Large intestine (tissue), 3 donors: Measurements from ENCODE around the gene RBSN. TPM values are rescaled to one million over a fixed set of nuclear protein-coding genes. Genes with fewer than 3 reads are reported as not detected.

Source experiments
- DNase-seq, 2 donors: peaks; one replicate each; pipeline versions ENCODE4 v3.0.0 to v3.0.0-alpha.2; 2013
- H3K27ac ChIP-seq: one replicate; pipeline ENCODE4 v1.5.1; 2013; ENCODE audit warnings: low read length
- H3K27me3 ChIP-seq: 2 replicates; pipeline ENCODE4 v1.6.1; 2013; ENCODE audit warnings: low read length; ENCODE audit not compliant: control insufficient read depth, insufficient read depth
- H3K36me3 ChIP-seq: 2 replicates; pipeline ENCODE4 v1.6.1; 2013; ENCODE audit warnings: low read length; ENCODE audit not compliant: control insufficient read depth, insufficient read depth
- H3K4me1 ChIP-seq: one replicate; pipeline ENCODE4 v1.6.1; 2013; ENCODE audit warnings: low read length; ENCODE audit not compliant: control insufficient read depth, insufficient read depth
- H3K4me3 ChIP-seq: one replicate; pipeline ENCODE4 v1.5.1; 2013; ENCODE audit warnings: low read length
- H3K9me3 ChIP-seq: one replicate; pipeline ENCODE4 v1.6.1; 2013; ENCODE audit warnings: mild to moderate bottlenecking, low read depth, low read length, moderate library complexity; ENCODE audit not compliant: control insufficient read depth
- WGBS: methylation state at CpG from one replicate; pipeline ENCODE4 v1.1.5; 2013; ENCODE audit warnings: low lambda C conversion rate; ENCODE audit not compliant: insufficient coverage; 5-methylcytosine and 5-hydroxymethylcytosine counted together
- polyA plus RNA-seq: library from polyadenylated mRNA; unstranded; fragments of 120-200 nt; gene quantifications from one replicate; pipeline ENCODE4 v1.2.1, GENCODE V29; 2013

RBSN gene
- polyA plus RNA-seq, 1 donor: 19.1 TPM

- Histone ChIP-seq H3K27me3 (no peaks in the 10 kb centered on the region), H3K9me3 (no peaks in the 10 kb centered on the region), H3K4me3 (no peak overlapping the region), H3K4me1 (no peaks in the 10 kb centered on the region), H3K27ac (no peak overlapping the region), H3K36me3 (peaks cover 85% of the 10 kb centered on the region)
- no peak for DNase-seq
- no CpG with 5 or more reads among the region's 13 CpGs for WGBS
Measured at GRCh38 chr3:15081960-15082664, 16.8 kb downstream of the RBSN start.

- WGBS: no CpG with 5 or more reads among the region's 3 CpGs
- Histone ChIP-seq H3K4me3 (no peak overlapping the region), H3K9me3 (no peaks in the 10 kb centered on the region), H3K4me1 (no peaks in the 10 kb centered on the region), H3K36me3 (peaks cover 91% of the 10 kb centered on the region), H3K27ac (no peak overlapping the region), H3K27me3 (no peaks in the 10 kb centered on the region)
- DNase-seq: no peak
Measured at GRCh38 chr3:15079091-15079490, 19.9 kb downstream of the RBSN start.

GRCh38 chr3:15074500-15074899, 24.4 kb downstream of the RBSN start:
- Histone ChIP-seq H3K4me3 (no peak overlapping the region), H3K9me3 (no peaks in the 10 kb centered on the region), H3K27me3 (no peaks in the 10 kb centered on the region), H3K27ac (no peak overlapping the region), H3K4me1 (no peaks in the 10 kb centered on the region), H3K36me3 (peaks cover 80% of the 10 kb centered on the region)
- 100% methylated on average over 1 of the region's 19 CpGs for WGBS
- DNase-seq: no peak

- no peaks in the 10 kb centered on the region for H3K27me3 ChIP-seq
- WGBS: 67% methylated on average over 1 of the region's 2 CpGs
- no peak overlapping the region for H3K4me3 ChIP-seq
- no peaks in the 10 kb centered on the region for H3K4me1 ChIP-seq
- H3K27ac ChIP-seq: no peak overlapping the region
- no peak for DNase-seq
- H3K36me3 ChIP-seq: peaks cover 57% of the 10 kb centered on the region
- H3K9me3 ChIP-seq: no peaks in the 10 kb centered on the region
Measured at GRCh38 chr3:15071699-15072098, 27.2 kb downstream of the RBSN start.

GRCh38 chr3:15069441-15069840, 29.5 kb downstream of the RBSN start:
- H3K9me3 ChIP-seq: no peaks in the 10 kb centered on the region
- H3K27ac ChIP-seq: no peak overlapping the region
- no peaks in the 10 kb centered on the region for H3K4me1 ChIP-seq
- no peaks in the 10 kb centered on the region for H3K27me3 ChIP-seq
- no peak for DNase-seq
- H3K36me3 ChIP-seq: peaks cover 36% of the 10 kb centered on the region
- WGBS: no CpG with 5 or more reads among the region's 1 CpG
- no peak overlapping the region for H3K4me3 ChIP-seq

- 93% methylated on average over 2 of the region's 3 CpGs for WGBS
- Histone ChIP-seq H3K36me3 (peaks cover 13% of the 10 kb centered on the region), H3K4me3 (no peak overlapping the region), H3K4me1 (peaks cover 11% of the 10 kb centered on the region), H3K27ac (no peak overlapping the region), H3K9me3 (peaks cover under 1% of the 10 kb centered on the region), H3K27me3 (no peaks in the 10 kb centered on the region)
- no peak for DNase-seq
Measured at GRCh38 chr3:15066467-15066866, 32.5 kb downstream of the RBSN start.

- no peak overlapping the region for H3K27ac ChIP-seq
- H3K4me3 ChIP-seq: peak overlapping the region; percentile 97
- DNase-seq: no peak
- peaks cover 6% of the 10 kb centered on the region for H3K9me3 ChIP-seq
- no peaks in the 10 kb centered on the region for H3K27me3 ChIP-seq
- 25% methylated on average over 2 of the region's 16 CpGs for WGBS
- peaks cover 11% of the 10 kb centered on the region for H3K4me1 ChIP-seq
- H3K36me3 ChIP-seq: peaks cover 12% of the 10 kb centered on the region
Measured at GRCh38 chr3:15065550-15066007, 33.4 kb downstream of the RBSN start.

- Histone ChIP-seq H3K4me3 (peak within 1 kb of the TSS; percentile 97), H3K36me3 (peaks cover 6% of the 10 kb centered on the region), H3K4me1 (peaks cover 11% of the 10 kb centered on the region), H3K9me3 (peaks cover 6% of the 10 kb centered on the region), H3K27ac (peak within 1 kb of the TSS; percentile 68), H3K27me3 (no peaks in the 10 kb centered on the region)
- DNase-seq: peak; percentile 90 to 93
- no CpG with 5 or more reads among the region's 69 CpGs for WGBS
Measured at GRCh38 chr3:15064835-15065549, 34.0 kb downstream of the RBSN start, which contains the start of gene MRPS25. MRPS25 (minus strand) TSS chr3:15065315; CDS start chr3:15065194, 121 bp downstream.

- no CpG with 5 or more reads among the region's 25 CpGs for WGBS
Measured at GRCh38 chr3:15064299-15064834, 34.6 kb downstream of the RBSN start.

GRCh38 chr3:15063656-15064286, 35.2 kb downstream of the RBSN start:
- no peaks in the 10 kb centered on the region for H3K27me3 ChIP-seq
- H3K4me3 ChIP-seq: peak overlapping the region; percentile 97
- peak in 1 of 2 donors; percentile 46 for DNase-seq
- H3K27ac ChIP-seq: no peak overlapping the region
- H3K36me3 ChIP-seq: peaks cover 9% of the 10 kb centered on the region
- H3K4me1 ChIP-seq: peaks cover 11% of the 10 kb centered on the region
- WGBS: no CpG with 5 or more reads among the region's 13 CpGs
- peaks cover 6% of the 10 kb centered on the region for H3K9me3 ChIP-seq

More at GRCh38 chr3:15064299-15064834, 34.6 kb downstream of the RBSN start:
- DNase-seq: peak in 1 of 2 donors; percentile 40
- Histone ChIP-seq H3K4me1 (peaks cover 11% of the 10 kb centered on the region), H3K36me3 (peaks cover 3% of the 10 kb centered on the region), H3K27ac (peak overlapping the region; percentile 68), H3K27me3 (no peaks in the 10 kb centered on the region), H3K9me3 (peaks cover 6% of the 10 kb centered on the region), H3K4me3 (peak overlapping the region; percentile 97)
